Peyer's patch (tissue), 4 donors: ENCODE data around the gene UQCRHL. TPM values are rescaled to one million over a fixed set of nuclear protein-coding genes. Genes with fewer than 3 reads are reported as not detected.
A peak's percentile ranks its signal among the peaks of the same experiment; 100 is the strongest.

Experiments
- DNase-seq, 3 donors: peaks; one replicate each; pipeline ENCODE4 v3.0.0-alpha.2; 2017 to 2019
- H3K27ac ChIP-seq, 4 donors: fragments of 200-600 bp; sonication (generic); one replicate each; pipeline ENCODE4 v1.5.1; 2016 to 2019
- H3K27me3 ChIP-seq, 2 donors: fragments of 200-600 bp; sonication (generic); one replicate each; pipeline ENCODE4 v1.5.1; 2019
- H3K36me3 ChIP-seq, 3 donors: fragments of 200-600 bp; sonication (generic); one replicate each; pipeline ENCODE4 v1.5.1; 2016 to 2019
- H3K4me1 ChIP-seq, 4 donors: fragments of 200-600 bp; sonication (generic); one replicate each; pipeline ENCODE4 v1.5.1; 2016 to 2019
- H3K4me3 ChIP-seq, 4 donors: fragments of 200-600 bp; sonication (generic); 1 replicate in 3 of 4; 2 replicates in 1 of 4; pipeline ENCODE4 v1.5.1; 2016 to 2019; ENCODE audit warnings: mild to moderate bottlenecking in 1 of 4
- H3K9me3 ChIP-seq, 4 donors: fragments of 200-600 bp; sonication (generic); one replicate each; pipeline ENCODE4 v1.5.1; 2016 to 2019; ENCODE audit warnings: mild to moderate bottlenecking in 1 of 4
- POLR2A ChIP-seq, 2 donors: fragments of 450-650 bp; IDR thresholded peaks; one replicate each; pipeline ENCODE4 v1.5.1; 2017; ENCODE audit warnings: antibody characterized with exemption in 2 of 2, mild to moderate bottlenecking in 2 of 2, moderate library complexity in 2 of 2
- total RNA-seq, 4 donors: library from RNA; depleted of rRNA; stranded (reverse); fragments of >200 nt; gene quantifications; one replicate each; pipeline ENCODE4 v1.1.0, GENCODE V29; 2016
- TF ChIP-seq, protein P1 (sequence below), 6 experiments: fragments of 450-650 bp in 4 of 6; fragments of 200-600 bp in 2 of 6; sonication (generic) in 1 of 6; IDR thresholded peaks; one replicate each; pipeline ENCODE4 v1.5.1; 2017 to 2019; ENCODE audit warnings: antibody characterized with exemption in 6 of 6, mild to moderate bottlenecking in 3 of 6, moderate library complexity in 1 of 6

UQCRHL gene
- total RNA-seq, 4 donors from 2014 or later = 1.3 to 2.5 (median 1.6) TPM

DNA sequence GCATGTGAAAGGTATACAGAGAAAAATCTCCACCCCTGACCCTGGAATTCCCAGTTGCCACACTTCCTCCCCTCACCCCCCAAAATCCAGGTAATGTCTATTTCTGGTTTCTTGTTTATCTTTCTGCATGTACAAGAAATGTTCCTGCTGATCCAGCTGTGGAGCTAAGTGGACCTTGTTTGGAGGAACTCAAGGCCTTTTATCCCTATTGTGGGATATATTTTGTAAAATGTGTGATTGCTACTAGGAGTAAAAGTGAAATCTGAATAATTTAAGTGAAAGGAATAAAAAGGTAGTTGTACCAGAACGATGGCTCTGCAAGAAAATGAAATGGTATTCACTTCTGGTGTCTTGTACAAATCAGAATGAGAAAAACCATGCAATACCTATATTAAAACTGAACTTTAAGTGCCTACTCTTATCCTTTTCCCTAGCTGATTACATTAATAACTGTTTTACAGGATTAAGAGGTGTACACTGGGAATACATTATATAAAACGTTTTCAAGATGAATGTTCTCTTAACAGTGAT is 43.1 kb upstream of the UQCRHL start:
- no peaks in the 10 kb centered on the region for H3K9me3 ChIP-seq
- H3K36me3 ChIP-seq = no peaks in the 10 kb centered on the region
- TF ChIP-seq, protein P1, sequence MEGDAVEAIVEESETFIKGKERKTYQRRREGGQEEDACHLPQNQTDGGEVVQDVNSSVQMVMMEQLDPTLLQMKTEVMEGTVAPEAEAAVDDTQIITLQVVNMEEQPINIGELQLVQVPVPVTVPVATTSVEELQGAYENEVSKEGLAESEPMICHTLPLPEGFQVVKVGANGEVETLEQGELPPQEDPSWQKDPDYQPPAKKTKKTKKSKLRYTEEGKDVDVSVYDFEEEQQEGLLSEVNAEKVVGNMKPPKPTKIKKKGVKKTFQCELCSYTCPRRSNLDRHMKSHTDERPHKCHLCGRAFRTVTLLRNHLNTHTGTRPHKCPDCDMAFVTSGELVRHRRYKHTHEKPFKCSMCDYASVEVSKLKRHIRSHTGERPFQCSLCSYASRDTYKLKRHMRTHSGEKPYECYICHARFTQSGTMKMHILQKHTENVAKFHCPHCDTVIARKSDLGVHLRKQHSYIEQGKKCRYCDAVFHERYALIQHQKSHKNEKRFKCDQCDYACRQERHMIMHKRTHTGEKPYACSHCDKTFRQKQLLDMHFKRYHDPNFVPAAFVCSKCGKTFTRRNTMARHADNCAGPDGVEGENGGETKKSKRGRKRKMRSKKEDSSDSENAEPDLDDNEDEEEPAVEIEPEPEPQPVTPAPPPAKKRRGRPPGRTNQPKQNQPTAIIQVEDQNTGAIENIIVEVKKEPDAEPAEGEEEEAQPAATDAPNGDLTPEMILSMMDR (IDR thresholded peaks at IDR 0.05) = no peak
- no peak for TF ChIP-seq POLR2A (IDR thresholded peaks at IDR 0.05)
- no peaks in the 10 kb centered on the region for H3K27me3 ChIP-seq
- peaks cover 0 to 25% (median 10%) of the 10 kb centered on the region in 4 donors for H3K4me1 ChIP-seq
- peak overlapping the region in 1 of 4 donors; percentile 89 for H3K4me3 ChIP-seq
- peak overlapping the region in 2 of 4 donors; percentile 95 to 99 for H3K27ac ChIP-seq
- no peak for DNase-seq

DNA sequence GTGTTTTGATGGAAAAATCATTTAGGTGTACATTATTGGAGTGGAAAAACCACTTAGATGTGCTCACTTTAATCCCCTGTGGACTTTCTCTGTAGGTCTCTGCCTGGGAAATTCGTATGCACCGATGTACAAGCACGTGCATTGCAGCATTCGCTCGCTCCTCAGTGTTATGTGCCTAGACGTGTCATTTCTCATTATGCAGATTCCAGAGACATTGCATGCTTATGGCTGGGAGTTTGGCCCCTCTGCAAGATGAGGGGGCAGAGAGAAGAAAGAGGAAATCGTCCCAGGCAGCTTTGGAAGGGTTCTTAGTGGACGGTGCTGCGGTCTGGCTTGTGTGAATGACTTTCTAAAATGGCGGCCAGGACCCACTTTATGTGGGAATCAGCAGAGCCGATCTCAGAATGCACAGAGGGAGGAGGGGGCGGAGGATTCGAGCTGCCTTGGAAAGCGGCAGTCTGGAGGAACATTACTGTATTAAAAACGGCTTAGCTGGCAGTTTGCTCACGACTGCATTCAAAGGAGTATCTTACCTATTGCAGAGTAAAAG is 42.4 kb upstream of the UQCRHL start:
- TF ChIP-seq POLR2A (IDR thresholded peaks at IDR 0.05) = no peak
- TF ChIP-seq, protein P1 (IDR thresholded peaks at IDR 0.05) = no peak
- H3K27ac ChIP-seq = peak overlapping the region; percentile 95 to 99 (median 97)
- DNase-seq = peak in 2 of 3 donors; percentile 50 to 54
- no peaks in the 10 kb centered on the region for H3K36me3 ChIP-seq
- peaks cover 0 to 31% (median 10%) of the 10 kb centered on the region in 4 donors for H3K4me1 ChIP-seq
- H3K9me3 ChIP-seq = no peaks in the 10 kb centered on the region
- H3K27me3 ChIP-seq = no peaks in the 10 kb centered on the region
- peak overlapping the region; percentile 82 to 97 (median 89) for H3K4me3 ChIP-seq

DNA sequence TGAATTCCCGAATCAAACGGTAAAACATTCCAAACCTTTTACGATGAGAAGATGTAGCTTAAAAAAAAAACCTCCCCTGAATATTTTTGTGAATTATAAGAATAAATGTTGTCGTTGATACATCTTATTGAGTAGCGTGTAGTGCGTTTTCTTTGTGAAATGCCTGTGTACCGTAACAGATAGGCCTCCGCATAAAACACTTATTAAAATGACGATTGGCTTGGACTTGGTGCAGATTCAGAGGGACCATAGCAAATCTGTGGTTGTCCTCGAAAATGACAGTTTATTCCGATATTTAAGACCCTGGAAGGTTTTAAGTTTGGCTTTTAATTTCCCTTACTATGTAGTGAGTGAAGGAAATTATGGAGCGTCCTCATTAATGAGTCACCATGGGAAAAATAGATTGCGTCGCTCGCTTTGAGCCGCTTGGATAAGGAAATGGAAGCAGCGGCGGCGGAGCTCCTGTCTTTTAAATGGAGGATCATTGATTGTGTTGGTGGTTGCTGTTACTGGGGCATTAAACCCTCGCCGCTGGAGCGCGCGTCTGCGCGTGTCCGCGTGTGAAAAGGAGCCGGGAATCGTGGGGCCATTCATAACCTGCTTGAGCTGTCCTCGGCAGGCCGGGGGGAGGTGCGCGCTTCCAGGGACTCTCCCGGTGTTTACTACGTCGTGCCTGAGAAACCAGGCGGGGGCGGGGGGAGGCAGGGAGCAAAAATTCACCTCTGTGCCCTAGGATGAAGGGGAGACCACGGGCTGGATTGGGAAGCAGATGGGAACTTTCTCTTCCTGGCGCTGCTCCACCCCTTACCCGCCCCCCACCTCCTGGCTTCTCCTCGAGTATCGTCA is 41.7 kb upstream of the UQCRHL start:
- DNase-seq = peak; percentile 84 to 94 (median 89)
- TF ChIP-seq, protein P1 (IDR thresholded peaks at IDR 0.05) = peak in 2 of 6 experiments; percentile 22
- peak; percentile 68 to 83 for TF ChIP-seq POLR2A (IDR thresholded peaks at IDR 0.05)
- H3K27ac ChIP-seq = peak overlapping the region; percentile 95 to 99 (median 97)
- no peaks in the 10 kb centered on the region for H3K36me3 ChIP-seq
- H3K4me3 ChIP-seq = peak overlapping the region; percentile 82 to 97 (median 89)
- peaks cover 0 to 31% (median 10%) of the 10 kb centered on the region in 4 donors for H3K4me1 ChIP-seq
- H3K27me3 ChIP-seq = no peaks in the 10 kb centered on the region
- no peaks in the 10 kb centered on the region for H3K9me3 ChIP-seq

DNA sequence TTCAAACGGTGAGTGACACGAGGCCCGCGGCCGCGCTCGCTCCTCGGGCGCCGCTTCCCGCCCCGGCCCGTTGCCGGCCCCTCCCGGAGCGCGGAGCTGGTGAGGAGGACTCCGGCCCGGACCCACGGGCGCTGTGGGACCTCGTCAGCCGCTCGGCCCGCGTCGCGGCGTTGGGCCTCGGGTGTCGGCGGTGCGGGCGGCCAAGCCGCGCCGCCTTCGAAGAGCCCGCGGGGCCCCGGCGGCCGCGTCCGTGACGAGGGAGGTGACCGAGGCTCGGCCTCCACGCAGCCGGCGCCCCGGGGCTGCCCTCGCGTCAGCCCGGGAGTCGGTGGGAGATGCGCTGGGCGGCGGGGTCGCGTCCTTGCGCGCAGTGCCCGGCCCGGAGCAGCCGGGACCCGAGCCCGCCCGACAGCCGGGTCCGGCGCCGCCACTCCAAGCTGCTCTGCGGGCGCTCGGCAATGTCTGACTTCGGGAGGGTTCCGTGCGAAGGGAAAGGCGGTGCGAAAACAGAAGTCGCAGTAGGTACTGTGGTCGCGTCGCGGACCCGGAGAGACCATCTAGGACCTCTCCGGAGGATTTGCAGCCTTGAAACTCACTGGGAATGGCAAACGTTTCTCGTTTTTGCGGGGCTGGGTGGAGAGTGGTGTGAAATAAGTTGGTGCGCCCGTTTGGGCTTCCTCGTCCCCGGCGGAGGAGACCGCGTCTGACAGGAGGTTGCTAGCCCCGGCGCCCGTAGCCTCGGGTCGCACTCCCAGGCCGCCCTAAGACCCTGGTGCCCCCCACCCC is 40.9 kb upstream of the UQCRHL start:
- no peaks in the 10 kb centered on the region for H3K27me3 ChIP-seq
- DNase-seq = peak; percentile 51 to 76 (median 72)
- TF ChIP-seq, protein P1 (IDR thresholded peaks at IDR 0.05) = no peak
- TF ChIP-seq POLR2A (IDR thresholded peaks at IDR 0.05) = no peak
- H3K9me3 ChIP-seq = no peaks in the 10 kb centered on the region
- H3K36me3 ChIP-seq = no peaks in the 10 kb centered on the region
- peak overlapping the region; percentile 82 to 97 (median 89) for H3K4me3 ChIP-seq
- peaks cover 0 to 31% (median 10%) of the 10 kb centered on the region in 4 donors for H3K4me1 ChIP-seq
- H3K27ac ChIP-seq = peak overlapping the region; percentile 95 to 99 (median 97)

DNA sequence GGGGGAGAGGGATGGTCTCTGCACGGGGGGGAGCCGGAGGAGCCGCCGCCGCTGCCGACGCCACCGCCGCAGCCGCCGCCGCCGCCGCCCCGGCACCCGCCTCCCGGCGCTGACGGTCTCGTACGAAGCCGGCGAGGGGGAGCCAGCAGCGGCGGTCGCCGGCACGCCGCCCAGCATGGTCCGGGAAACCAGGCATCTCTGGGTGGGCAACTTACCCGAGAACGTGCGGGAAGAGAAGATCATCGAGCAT is 40.4 kb upstream of the UQCRHL start:
- H3K27ac ChIP-seq = peak overlapping the region; percentile 95 to 99 (median 97)
- no peaks in the 10 kb centered on the region for H3K27me3 ChIP-seq
- no peaks in the 10 kb centered on the region for H3K36me3 ChIP-seq
- H3K4me3 ChIP-seq = peak overlapping the region; percentile 82 to 97 (median 89)
- no peak for DNase-seq
- H3K9me3 ChIP-seq = no peaks in the 10 kb centered on the region
- peaks cover 0 to 31% (median 10%) of the 10 kb centered on the region in 4 donors for H3K4me1 ChIP-seq
- TF ChIP-seq, protein P1 (IDR thresholded peaks at IDR 0.05) = no peak
- TF ChIP-seq POLR2A (IDR thresholded peaks at IDR 0.05) = no peak
